GM18502 (cell line): ENCODE data around the gene GARNL3.

ENCODE experiments used
- ATAC-seq: cut with Tn5 transposase; IDR thresholded peaks from one replicate; pipeline ENCODE4 v1.9.1; 2021; ENCODE audit warnings: mild to moderate bottlenecking; ENCODE audit not compliant: unreplicated experiment, poor library complexity

Gene GARNL3

DNA sequence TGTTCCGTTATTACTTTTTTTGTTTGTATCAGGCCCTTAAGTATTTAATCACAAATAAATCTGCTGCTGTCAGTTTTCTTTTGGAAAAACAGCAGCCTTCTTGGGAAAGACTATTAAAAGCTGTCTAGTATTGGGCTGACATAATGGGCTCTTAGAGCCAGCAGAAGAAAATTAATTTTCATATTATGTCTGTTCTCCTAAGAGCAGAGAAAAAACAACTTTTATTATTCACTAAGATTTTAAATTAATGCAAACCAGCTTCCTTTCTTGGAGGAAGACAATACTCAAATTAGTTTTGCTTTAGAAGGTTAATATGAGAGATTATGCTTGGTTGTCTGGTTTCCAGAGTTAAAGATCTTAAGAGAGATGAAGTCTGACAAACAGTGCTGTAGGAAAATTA lies 30.6 kb upstream of the GARNL3 start:
- ATAC-seq: no peak

DNA sequence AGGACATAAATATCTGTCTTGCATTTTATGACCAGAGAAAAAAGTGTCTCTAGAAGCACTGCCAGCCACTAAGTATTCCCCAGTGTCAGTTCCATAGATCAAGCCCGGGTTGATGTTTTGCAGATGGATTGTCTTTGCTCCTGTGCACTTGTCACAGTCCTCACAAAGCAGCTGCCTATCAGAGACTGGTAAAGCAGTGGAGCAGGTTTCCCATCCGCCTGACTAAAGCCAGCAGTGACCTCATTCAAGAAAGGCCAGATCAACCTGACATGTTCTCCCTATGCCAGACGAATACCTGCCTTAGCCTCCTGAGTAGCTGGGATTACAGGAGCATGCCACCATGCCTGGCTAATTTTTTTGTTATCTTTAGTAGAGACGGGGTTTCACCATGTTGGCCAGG lies 26.8 kb upstream of the GARNL3 start:
- ATAC-seq: no peak

DNA sequence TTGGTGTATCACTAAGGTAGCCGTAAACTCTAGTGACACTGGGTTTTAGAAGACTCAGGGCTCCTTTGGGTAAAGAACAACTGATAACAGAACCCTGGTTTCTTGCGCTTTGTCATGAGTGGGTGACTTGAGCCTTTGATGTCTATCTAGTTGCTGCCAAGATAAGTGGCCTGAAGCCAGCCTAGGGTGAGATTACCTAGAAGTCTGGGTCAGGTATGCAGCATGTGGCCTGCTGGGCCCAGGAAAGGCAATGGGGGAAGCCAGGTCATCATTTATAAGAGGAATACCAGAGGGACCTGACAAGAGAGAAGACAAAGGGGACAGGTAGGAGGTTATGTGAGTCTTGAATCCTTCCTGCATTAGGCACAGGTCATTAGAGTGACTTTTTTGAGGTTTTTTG lies 23.2 kb upstream of the GARNL3 start:
- ATAC-seq: no peak

DNA sequence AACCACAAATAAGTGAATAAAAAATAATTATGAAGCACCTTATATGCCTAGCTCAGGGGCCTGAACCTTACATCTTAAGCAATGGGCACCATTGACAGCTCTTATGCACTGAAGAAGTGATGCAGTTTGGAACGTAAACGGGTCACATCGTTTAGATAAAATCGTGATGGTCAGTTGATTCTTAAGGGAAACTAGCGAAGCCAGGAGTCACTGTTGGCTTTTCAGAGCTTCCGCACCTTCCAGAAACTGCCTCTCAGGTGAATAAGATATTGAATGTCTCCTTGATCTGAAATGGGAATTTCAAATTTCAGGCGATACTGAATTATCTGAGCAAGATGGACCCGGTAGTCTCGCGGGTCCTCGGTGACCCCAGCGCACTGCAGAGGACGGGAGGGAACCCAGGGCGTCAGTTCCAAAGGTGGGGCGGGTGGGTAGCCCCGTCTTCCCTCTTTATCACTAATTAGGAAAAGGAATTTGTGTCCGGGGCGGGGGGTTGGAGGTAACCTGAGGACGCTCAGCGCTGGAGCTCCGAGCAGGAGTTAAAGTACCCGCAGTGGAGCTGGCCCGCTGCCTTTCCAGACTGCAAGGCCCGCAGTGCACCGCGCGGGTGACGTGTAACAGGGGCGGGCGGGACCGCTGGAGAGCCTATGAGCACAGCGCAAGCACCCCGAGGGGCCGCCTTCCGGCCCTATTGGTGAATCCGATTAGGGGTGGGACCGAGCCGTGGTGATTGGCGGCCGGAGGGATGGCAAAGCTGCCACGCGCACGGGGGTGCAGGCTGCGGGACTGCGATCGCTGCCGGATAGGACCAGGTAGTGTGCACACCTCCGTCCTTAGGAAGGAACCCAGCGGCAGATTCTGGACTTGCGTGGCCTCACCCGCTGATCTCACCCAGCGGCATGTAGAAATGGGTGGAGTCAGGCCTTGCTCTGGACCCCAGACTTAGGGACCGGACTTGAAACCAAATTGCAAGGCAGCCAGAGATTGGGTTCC lies 19.7 kb upstream of the GARNL3 start:
- peak; percentile 99 for ATAC-seq

DNA sequence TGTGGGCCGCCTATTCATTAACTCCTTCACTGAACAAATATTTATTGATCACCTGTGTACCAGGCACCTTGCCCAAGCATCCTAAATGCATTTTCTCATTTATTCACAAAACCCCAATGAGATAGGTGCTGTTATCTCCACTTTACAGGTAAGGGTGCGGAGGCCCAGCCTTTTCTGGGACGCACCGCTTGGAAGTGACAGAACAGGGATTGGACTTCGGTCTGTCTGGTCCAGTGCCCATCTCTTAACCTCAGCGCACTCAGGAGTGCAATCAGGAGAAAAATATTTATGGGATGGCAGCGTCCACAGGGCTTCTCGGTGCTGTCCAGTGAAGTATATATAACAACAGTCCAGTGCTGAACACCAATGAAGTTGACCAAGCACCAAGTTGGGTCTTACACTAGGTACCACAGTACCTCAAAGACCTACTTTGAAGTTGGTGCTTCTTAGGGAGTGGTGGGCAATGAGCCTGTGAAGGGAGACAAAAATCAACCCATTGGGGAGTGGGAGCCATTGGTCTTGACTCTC lies 18.9 kb upstream of the GARNL3 start:
- ATAC-seq: no peak

DNA sequence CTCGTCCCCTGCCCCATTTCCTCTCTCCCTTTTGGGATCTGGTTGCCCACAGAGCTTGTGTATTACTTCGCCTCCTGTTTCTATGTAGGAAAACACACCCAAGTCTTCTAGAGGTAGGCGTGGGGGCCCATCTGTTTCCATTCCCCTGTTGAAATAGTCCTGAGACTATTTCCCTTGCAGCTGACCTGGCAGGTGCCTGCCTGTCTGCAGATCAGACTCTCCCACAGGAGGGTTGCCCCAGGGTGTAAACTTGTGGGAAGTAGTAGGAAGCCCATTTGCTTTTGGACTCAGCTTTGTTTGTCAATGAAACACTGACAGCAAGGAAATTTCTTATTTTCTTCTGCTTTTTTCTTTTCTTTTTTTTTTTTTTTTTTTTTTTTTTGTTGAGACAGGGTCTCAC lies 16.3 kb upstream of the GARNL3 start:
- no peak for ATAC-seq

DNA sequence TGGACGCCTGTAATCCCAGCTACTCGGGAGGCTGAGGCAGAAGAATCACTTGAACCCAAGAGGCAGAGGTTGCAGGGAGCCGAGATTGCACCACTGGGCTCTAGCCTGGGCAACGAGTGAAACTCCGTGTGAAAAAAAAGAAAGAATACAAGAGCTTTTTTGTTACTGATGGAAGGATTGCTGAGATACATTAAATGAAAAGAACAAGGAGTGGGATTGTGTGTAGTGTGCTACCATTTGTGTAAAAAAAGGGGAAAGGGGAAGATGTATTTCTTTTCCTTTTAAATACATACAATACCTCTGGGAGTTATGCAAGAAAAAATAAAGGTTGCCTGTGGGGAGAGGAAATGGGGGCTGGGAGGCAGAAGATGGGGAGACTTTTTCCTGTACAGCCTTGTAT lies 14.7 kb upstream of the GARNL3 start:
- ATAC-seq: no peak

DNA sequence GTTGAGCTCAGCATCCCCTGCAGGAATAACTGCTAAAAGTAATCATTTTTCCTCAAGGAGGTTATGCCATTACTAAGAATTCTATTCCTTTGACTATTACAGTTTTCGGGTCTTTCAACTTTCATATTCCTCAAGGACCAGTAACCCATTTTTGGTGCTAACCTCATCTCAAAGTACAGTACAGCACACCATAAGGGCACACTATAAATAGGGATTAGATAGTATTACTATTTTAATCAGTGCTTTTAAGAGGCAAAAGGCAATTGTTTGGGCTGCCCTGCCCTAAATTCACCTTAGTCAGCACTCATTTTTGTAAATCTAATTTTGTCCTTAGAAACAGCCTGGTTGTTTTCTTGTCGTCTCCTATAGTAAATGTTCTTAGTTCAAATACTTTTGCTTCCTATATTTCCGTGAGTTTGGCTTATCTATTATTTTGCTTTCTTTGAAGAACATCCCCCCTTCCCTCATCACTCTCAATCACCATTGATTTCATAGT lies 13.6 kb upstream of the GARNL3 start:
- ATAC-seq: no peak

DNA sequence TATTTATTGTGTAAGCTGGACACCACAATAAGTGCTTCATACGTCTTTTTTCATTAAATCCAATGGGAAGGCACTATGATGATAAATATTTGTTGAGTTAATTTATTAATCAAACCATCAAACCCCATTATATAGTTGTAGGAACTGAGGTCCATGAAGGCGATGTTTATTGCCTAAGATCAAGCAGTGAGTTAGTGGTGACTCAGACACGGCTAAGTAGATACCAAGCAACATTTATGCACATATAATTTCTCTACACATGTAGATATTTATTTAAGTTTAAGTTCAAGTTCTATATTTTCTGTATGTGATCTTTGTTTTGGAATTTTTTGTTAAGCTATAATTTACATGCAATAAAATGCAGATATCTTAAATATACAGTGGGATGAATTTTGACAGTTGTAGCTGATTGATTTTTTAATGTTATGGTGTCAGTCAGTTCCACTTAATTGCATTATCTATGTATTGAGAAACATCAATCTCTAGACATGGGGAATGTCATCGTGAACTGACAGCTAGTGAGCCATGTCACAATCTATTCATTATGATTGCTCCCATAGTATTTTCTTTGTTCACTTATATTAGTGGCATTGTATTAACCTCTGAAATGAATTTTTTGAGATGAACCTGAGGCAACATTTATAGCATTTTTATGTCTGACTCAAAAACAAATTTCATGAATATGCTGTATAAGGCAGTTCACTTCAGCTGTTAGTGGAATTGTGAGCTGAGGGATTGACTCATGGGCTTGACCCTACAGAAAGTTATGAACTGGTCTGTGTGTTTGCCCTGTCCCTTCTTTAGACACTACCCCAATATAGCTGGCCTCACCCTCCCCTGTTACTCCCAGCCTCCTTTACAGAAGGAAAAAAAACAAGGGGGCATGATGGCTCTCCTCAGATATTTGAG lies 11.9 kb upstream of the GARNL3 start:
- ATAC-seq: no peak

DNA sequence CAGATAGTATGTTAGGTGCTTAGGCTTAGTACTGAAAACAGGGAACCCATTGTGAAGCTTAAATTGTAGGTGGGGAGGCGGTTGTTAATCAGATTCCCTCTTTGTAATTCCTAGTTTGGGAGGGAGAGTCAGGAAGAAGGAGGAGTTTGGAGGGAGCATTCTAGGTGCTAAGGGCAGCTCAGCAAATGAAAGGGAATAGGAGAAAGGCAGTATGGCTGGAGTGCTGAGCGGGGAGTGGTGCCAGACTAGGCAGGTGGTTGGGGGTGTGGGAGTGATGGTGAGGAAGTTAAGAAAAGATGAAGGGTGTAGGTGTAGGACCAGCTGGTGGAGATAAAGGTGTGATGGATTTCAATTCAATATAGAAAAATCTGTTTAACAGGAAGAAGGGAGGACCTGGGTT lies 11.1 kb upstream of the GARNL3 start:
- no peak for ATAC-seq

DNA sequence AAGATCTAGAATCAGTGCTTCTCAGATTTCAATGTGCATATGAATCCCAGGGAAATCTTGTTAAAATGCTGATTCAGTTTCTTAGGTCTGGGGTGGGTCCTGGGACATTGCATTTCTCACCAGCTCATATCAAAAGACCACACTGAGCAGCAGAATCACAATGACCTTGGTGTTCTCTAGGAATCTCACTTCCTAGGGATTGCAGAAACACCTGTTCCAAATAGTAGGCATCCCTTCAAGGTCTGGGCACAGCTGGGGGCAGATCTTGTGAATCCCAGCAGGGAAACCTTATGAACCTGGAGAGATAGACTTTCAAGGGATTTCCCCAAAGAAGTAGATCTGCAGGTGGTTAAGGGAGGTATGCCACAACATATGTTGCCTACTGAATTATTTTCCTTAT lies 8.9 kb upstream of the GARNL3 start:
- no peak for ATAC-seq

DNA sequence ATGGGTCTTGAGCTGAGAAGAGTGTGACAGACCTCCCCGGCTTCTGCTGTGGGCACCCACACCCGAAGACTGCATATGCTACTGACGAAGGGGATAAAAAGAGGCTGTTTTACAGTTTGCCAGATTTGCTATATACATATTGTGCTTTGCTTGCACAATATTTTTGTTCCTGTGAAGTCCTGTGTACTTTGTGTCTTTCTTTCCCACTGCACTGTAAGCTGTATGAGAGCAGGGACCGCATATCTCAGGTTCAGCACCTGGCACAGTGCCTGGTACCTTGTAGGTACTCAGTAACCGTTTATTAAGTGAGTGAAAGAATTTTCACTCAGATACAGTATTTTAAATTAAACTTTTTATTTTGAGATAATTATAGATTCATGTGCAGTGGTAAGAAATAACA lies 8.2 kb upstream of the GARNL3 start:
- no peak for ATAC-seq

DNA sequence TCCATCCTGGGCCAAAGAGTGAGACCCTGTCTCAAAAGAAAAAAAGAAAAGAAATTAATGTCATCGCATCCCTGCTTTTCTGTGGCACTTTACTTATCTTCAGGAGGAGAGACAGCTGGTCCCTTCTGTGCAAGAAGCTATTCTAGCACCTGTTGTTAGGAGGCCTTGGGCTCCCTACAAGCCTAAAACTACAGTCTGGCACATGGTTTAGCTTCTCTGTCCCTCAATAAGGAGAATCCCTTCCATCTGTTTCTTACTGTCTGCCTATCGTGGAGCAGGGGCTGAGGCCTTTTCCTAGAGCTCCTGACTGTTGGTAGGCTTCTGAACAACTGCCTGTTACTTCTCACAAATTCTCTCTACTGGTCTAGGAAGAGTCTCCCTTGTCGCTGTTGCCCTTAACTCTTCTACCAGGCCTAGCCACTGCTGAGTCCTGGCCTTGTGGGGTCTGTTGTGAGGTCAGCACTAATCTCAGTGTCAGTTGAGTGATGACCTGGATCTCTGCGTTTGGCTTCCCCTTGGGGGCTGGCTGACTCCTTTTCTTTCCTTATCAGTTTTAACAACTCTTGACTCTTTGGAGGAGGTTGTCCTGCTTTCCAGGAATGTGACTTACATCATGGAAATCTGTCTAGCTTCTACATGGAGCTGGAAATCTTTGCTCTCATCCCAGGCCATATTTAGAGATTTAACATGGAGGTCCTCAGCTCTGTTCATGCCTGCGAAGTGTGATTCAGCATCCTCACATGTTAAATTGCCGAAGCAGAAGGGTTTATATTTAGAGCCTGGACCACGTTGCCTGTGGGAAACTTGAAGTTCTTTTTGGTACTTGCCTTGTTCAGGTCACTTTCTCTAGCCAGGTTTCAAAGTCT lies 5.7 kb upstream of the GARNL3 start:
- ATAC-seq: no peak

DNA sequence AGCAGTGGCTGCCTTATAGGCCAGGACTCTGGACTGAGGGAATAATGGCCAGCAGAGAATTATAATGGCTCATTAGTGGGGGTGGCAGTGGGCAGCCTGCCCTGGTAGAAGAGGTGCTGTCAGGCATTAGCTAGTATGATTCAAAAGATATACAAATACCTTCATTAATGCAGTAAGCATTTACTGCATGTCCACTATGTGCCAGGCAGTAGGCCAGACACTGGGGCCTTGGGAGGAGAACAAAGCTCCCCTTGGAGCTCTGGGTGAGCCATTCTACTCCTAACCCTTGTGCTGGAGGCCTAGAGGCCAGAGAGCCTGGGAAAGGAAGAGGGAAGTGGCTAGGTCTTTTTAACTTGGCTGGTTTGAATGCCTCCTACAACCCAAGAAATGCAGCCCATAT lies 2.0 kb upstream of the GARNL3 start:
- no peak for ATAC-seq

DNA sequence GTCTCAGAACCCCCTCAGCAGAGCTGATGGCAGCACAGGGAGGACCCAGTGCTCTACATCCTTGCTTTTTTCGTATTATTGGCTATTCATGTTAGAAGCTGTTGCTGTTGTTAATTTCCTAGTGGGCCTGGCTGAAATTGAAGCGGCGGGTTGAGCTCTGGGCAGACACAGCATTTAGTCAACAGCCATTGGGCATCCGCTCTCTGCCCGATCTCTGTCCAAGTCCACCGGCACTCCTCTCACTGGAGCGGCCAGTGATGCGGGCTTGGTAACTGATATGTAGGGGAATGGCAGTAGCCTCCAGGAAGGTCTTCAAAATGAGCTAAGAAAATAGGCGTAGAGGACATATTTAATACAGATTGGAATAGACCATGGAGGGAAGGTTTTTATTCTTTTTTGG lies 1.3 kb upstream of the GARNL3 start:
- no peak for ATAC-seq

DNA sequence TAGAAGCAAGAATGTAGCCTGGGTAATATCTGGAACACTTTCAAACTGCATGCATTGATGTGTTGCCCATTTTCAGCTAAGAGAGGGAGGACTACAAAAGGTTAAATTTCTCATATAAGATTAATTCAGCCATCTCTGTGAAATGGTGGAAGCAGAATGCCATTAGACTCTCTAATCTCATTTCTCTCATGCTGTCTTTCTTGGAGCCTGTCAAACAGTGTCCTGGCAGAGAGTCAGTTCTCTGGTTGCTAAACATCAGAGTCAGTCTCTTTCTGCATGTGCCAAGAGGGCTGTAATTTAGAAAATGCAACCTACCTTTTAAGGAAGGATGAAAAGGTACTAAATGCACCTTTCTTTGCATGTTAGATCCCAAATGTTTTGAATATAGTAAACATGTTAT lies 910 bp upstream of the GARNL3 start:
- ATAC-seq: no peak

DNA sequence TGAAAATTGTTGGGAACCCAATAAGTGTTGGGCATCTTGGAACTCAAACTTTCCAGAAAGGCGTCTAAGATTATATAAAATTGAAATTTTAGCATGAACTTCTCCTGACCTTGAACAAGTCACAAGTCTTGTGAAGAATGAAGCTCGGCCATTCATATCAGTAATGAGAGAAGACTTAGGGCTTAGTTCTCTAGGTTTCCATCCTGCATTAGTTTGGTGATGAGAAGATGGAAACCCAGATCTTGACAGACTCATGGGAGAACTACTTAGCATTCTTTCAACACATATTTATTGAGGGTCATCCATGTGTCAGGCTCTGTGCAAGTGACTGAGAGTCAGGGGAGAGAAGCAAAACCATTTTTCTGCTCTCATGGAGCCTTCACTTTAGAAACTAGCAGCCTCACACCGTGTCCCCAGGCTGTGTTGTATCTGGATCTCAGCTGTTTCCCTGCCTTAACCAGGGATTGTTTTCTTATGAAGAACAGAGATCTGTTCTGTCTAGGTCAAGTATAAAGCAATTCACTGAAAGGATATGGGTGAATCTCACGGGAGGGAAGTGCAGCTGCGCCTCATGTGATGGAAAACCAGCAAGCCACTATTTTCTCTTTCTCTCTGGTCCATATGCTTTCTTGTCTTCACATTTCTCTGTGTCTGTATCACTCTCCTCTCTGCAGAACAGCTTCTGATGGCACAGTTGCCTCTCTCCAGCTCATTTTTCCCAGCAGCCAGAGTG lies 3.4 kb downstream of the GARNL3 start:
- ATAC-seq: no peak

DNA sequence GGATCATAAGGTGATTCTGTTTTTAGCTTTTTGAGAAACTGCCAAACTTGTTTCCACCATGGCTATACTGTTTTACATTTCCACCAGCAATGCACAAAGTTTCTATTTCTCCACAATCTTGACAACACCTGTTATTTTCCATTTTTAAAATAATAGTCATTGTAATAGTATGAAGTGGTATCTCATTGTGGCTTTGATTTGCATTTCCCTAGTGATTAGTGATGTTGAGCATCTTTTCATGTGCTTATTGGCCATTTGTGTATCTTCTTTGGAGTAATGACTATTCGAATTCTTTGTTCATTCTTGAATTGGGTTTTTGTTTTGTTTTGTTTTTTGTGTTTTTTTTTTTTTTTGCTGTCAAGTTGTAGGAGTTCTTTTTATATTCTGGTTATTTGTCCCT lies 4.9 kb downstream of the GARNL3 start:
- ATAC-seq: no peak

DNA sequence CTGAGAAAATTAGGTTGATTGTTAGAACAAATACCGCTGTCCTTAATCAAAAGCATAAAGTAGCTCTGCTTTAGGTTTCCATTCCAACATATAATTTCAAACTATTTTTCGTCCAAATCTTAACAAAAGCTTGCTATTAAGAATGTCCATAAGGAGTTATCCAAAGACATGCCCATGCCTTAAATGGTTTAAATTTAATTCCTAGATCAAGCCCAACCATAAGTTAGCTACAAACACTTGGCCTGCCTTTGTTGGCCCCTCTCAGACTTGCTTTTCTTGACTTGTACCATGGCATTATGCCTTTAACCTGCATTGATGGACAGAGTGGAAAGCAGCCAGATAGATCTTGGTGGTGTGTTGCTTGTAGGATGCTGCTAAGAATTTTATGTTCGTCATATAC lies 8.8 kb downstream of the GARNL3 start:
- ATAC-seq: no peak
